ENCODE data around the gene TXNDC11.

Gene TXNDC11

GRCh38 chr16:11716336-11716735 is 26.3 kb downstream of the TXNDC11 start:
- no peaks in the 10 kb centered on the region for H3K27me3 Mint-ChIP-seq
- no peak overlapping the region for H3K4me3 Mint-ChIP-seq
- H3K36me3 Mint-ChIP-seq (ENCODE audit: low read depth) = peaks cover 41% of the 10 kb centered on the region
- peaks cover 4% of the 10 kb centered on the region for H3K4me1 Mint-ChIP-seq (ENCODE audit: low read depth)
- no peak overlapping the region for H3K27ac Mint-ChIP-seq
- H3K9me3 Mint-ChIP-seq = no peaks in the 10 kb centered on the region

GRCh38 chr16:11715246-11715947 is 27.3 kb downstream of the TXNDC11 start:
- Mint-ChIP-seq H3K27me3 (no peaks in the 10 kb centered on the region), H3K36me3 (ENCODE audit: low read depth) (peaks cover 41% of the 10 kb centered on the region), H3K4me3 (no peak overlapping the region), H3K27ac (peak overlapping the region; percentile 8), H3K4me1 (ENCODE audit: low read depth) (peaks cover 4% of the 10 kb centered on the region), H3K9me3 (no peaks in the 10 kb centered on the region)

- Mint-ChIP-seq H3K27ac (no peak overlapping the region), H3K4me1 (ENCODE audit: low read depth) (peaks cover 4% of the 10 kb centered on the region), H3K9me3 (no peaks in the 10 kb centered on the region), H3K36me3 (ENCODE audit: low read depth) (peaks cover 56% of the 10 kb centered on the region), H3K4me3 (no peak overlapping the region), H3K27me3 (no peaks in the 10 kb centered on the region)
Measured at GRCh38 chr16:11712122-11712521, 30.5 kb downstream of the TXNDC11 start.

GRCh38 chr16:11711662-11712061 is 31.0 kb downstream of the TXNDC11 start:
- Mint-ChIP-seq H3K9me3 (no peaks in the 10 kb centered on the region), H3K4me3 (no peak overlapping the region), H3K27ac (no peak overlapping the region), H3K4me1 (ENCODE audit: low read depth) (peaks cover 4% of the 10 kb centered on the region), H3K27me3 (no peaks in the 10 kb centered on the region), H3K36me3 (ENCODE audit: low read depth) (peaks cover 54% of the 10 kb centered on the region)

GRCh38 chr16:11708421-11708820 is 34.2 kb downstream of the TXNDC11 start:
- Mint-ChIP-seq H3K4me3 (no peak overlapping the region), H3K27me3 (no peaks in the 10 kb centered on the region), H3K36me3 (ENCODE audit: low read depth) (peaks cover 46% of the 10 kb centered on the region), H3K27ac (no peak overlapping the region), H3K4me1 (ENCODE audit: low read depth) (no peaks in the 10 kb centered on the region), H3K9me3 (no peaks in the 10 kb centered on the region)

- H3K27me3 Mint-ChIP-seq = no peaks in the 10 kb centered on the region
- no peak overlapping the region for H3K27ac Mint-ChIP-seq
- H3K4me1 Mint-ChIP-seq (ENCODE audit: low read depth) = no peaks in the 10 kb centered on the region
- no peak overlapping the region for H3K4me3 Mint-ChIP-seq
- peaks cover 43% of the 10 kb centered on the region for H3K36me3 Mint-ChIP-seq (ENCODE audit: low read depth)
- H3K9me3 Mint-ChIP-seq = no peaks in the 10 kb centered on the region
Measured at GRCh38 chr16:11707679-11708197, 34.9 kb downstream of the TXNDC11 start.

GRCh38 chr16:11706180-11706742 is 36.4 kb downstream of the TXNDC11 start:
- Mint-ChIP-seq H3K4me3 (no peak overlapping the region), H3K9me3 (no peaks in the 10 kb centered on the region), H3K27ac (no peak overlapping the region), H3K4me1 (ENCODE audit: low read depth) (no peaks in the 10 kb centered on the region), H3K36me3 (ENCODE audit: low read depth) (peaks cover 43% of the 10 kb centered on the region), H3K27me3 (no peaks in the 10 kb centered on the region)

- Mint-ChIP-seq H3K4me1 (ENCODE audit: low read depth) (no peaks in the 10 kb centered on the region), H3K36me3 (ENCODE audit: low read depth) (peaks cover 47% of the 10 kb centered on the region), H3K27me3 (no peaks in the 10 kb centered on the region), H3K27ac (no peak overlapping the region), H3K4me3 (no peak overlapping the region), H3K9me3 (no peaks in the 10 kb centered on the region)
Measured at GRCh38 chr16:11705311-11706025, 37.2 kb downstream of the TXNDC11 start.

GRCh38 chr16:11700264-11701029 is 42.2 kb downstream of the TXNDC11 start:
- Mint-ChIP-seq H3K27ac (no peak overlapping the region), H3K4me3 (no peak overlapping the region), H3K27me3 (no peaks in the 10 kb centered on the region), H3K9me3 (no peaks in the 10 kb centered on the region), H3K4me1 (ENCODE audit: low read depth) (peaks cover 33% of the 10 kb centered on the region), H3K36me3 (ENCODE audit: low read depth) (peaks cover 60% of the 10 kb centered on the region)

DNA sequence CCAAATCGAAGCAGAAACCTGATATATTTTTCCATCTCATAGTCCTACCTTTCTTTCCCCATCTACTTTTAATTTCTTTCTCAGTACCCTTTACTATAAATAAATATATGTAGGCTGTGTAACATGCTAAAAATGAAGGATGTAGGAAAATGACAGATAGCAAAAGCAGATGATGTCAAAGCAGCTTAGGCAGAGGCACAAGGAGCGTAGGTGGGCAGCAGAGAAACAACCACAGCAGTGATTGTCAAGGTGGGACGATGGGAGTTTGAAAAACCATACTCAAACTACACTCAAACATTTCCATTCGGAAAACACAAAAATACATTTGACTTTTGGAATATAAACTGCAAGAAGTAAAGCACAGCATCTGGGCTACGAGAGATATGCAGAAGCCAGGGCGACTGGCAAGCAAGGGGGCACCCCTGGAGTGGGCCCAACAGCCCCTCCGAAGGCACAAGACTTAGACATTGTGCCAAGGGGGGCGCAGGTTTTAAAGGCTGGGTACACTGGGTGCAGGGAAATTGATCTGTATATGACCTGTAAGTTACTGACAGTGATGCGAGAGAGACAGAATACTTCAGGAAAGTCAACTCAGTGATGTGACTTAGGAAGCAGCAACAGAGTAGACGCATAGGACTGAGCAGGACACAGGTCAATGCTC is 43.3 kb downstream of the TXNDC11 start:
- no peaks in the 10 kb centered on the region for H3K27me3 Mint-ChIP-seq
- peaks cover 33% of the 10 kb centered on the region for H3K4me1 Mint-ChIP-seq (ENCODE audit: low read depth)
- H3K27ac Mint-ChIP-seq = no peak overlapping the region
- H3K36me3 Mint-ChIP-seq (ENCODE audit: low read depth) = peaks cover 59% of the 10 kb centered on the region
- no peak overlapping the region for H3K4me3 Mint-ChIP-seq
- H3K9me3 Mint-ChIP-seq = no peaks in the 10 kb centered on the region

GRCh38 chr16:11698271-11698689 is 44.4 kb downstream of the TXNDC11 start:
- Mint-ChIP-seq H3K4me3 (no peak overlapping the region), H3K27ac (peak overlapping the region; percentile 74), H3K4me1 (ENCODE audit: low read depth) (peaks cover 33% of the 10 kb centered on the region), H3K36me3 (ENCODE audit: low read depth) (peaks cover 59% of the 10 kb centered on the region), H3K9me3 (no peaks in the 10 kb centered on the region), H3K27me3 (no peaks in the 10 kb centered on the region)

- Mint-ChIP-seq H3K4me3 (no peak overlapping the region), H3K9me3 (no peaks in the 10 kb centered on the region), H3K36me3 (ENCODE audit: low read depth) (peaks cover 65% of the 10 kb centered on the region), H3K4me1 (ENCODE audit: low read depth) (peaks cover 33% of the 10 kb centered on the region), H3K27me3 (no peaks in the 10 kb centered on the region), H3K27ac (no peak overlapping the region)
Measured at GRCh38 chr16:11697319-11697718, 45.3 kb downstream of the TXNDC11 start.

DNA sequence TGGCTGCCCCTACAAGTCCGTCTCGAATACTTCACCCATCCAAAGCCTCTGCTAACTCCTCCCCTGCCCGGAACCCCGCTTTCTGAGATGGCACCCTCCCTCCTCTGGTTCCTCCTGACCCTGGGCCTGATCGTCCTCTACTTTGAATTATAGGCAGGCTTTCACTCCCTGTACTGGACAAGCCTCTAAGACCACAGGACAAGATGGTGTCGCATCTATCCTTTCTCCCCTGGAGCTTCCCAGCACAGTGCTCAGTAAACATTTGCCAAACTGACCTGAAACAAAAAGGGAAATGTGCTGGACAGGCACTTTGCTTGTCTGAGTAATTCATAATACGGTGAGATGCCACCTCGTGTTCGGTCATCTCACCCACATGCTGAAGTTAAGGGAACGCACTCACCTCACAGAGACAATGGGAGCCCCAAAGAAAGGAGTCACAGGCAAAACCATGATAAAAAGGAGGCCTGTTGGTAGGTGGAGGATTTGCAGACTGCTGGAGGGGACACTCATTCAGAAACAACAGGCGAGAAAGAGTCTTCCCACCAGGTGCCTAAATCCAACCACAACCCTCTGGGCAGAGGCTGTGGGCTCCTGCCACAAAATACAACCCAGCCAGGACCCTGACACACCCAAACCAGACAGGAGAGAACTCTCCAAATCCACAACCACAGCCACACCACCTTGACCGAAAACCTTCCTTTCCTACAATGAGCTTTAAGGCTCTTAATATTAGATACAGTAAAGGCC is 46.2 kb downstream of the TXNDC11 start:
- Mint-ChIP-seq H3K36me3 (ENCODE audit: low read depth) (peaks cover 70% of the 10 kb centered on the region), H3K27me3 (no peaks in the 10 kb centered on the region), H3K4me1 (ENCODE audit: low read depth) (peaks cover 33% of the 10 kb centered on the region), H3K27ac (peak overlapping the region; percentile 18), H3K4me3 (no peak overlapping the region), H3K9me3 (no peaks in the 10 kb centered on the region)

DNA sequence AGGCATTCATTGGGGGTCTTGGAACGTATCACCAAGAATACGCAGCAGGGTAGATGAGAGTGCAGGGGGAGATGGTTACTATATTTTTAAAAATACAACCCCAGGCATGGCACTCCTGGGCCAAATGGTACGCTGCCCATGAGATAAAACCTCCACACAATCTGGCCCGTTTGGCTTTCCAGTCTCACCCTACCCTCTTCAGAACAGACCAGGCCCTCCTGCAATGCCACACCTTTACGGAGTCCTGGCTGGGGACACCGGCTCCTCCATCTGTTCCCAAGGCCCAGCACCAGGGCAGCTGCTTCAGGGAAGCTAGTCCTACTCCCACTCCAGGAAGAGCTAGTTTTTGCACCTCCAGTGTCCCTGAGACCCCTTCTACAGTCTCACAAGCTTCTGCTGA is 50.0 kb downstream of the TXNDC11 start:
- Mint-ChIP-seq H3K36me3 (ENCODE audit: low read depth) (peaks cover 66% of the 10 kb centered on the region), H3K9me3 (no peaks in the 10 kb centered on the region), H3K27ac (no peak overlapping the region), H3K4me3 (no peak overlapping the region), H3K4me1 (ENCODE audit: low read depth) (peaks cover 36% of the 10 kb centered on the region), H3K27me3 (no peaks in the 10 kb centered on the region)
